OCI-M2 (cell line): ENCODE measurements around the gene DMGDH.

Experiments
- DNase-seq: peaks from one replicate; lab custom pipeline; 2025; ENCODE audit not compliant: unreplicated experiment; lab: John Stamatoyannopoulos, UW

Gene DMGDH

DNA sequence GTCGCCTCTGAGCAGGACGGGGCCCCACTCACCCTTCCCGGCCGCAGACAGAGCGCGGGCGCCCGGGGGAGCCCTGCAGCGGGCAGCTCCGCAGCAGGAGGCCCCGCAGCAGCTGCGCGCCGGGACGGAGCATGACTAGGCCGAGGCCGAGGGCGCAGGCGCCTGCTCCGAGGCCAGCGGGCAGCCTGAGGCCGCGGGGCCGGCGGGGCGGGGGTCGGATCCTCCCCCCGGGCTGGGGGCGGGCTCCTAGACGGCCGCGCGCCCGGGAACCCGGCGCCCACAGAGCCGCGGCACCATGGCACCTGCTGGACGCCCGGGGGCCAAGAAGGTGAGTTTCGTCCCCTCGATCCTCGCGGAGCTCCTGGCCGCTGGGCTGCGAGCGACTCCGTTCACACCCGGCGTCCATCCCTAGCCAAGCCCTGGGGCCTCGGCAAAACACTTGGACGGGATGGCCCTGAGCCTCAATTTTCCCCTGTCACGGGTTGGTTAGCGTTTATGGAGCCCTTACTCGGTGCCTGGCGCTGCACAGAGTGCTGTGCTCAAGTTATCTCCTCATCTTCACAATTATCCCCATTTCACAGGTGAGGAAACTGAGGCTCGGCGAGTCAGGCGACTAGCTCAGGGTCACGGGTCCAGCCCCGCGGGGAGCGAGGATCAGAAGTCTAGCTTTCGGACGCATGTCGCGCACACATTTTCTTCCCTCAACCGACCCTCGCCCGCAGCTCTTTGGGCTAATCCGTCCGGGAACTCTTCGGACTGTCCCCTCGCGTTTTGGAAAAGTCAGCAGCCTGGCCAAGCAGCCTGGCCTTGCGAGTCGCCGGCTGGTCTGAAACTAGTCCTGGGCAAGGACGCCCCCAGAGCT lies at the start of gene DMGDH, which contains the start of gene BHMT2:
Gene DMGDH, minus strand, starts transcription at position 187 of the 862 bp plus-strand sequence. Its CDS starts 54 bp downstream, at position 133.
Gene BHMT2, plus strand, starts transcription at position 280 of the 862 bp plus-strand sequence. Its CDS starts 16 bp downstream, at position 296.
- DNase-seq, result no peak

DNA sequence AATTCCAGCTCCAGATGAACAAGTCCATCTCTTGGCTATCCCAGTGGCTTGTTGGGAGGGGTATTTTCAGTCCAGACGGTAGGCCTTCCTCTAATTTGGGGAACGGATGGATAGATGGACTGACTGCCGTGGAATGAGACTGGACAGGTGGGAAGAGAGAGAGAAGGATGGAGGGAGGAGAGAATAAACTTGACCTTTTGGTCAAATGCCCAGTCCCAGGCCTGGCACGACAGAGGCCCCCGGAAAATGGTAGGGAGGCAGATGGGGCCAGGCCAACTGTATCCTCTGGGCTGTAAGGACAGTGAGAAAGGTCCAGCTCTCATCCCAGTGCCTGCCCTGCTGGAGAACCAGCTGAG lies 43.2 kb upstream of the DMGDH start:
- DNase-seq, result no peak

DNA sequence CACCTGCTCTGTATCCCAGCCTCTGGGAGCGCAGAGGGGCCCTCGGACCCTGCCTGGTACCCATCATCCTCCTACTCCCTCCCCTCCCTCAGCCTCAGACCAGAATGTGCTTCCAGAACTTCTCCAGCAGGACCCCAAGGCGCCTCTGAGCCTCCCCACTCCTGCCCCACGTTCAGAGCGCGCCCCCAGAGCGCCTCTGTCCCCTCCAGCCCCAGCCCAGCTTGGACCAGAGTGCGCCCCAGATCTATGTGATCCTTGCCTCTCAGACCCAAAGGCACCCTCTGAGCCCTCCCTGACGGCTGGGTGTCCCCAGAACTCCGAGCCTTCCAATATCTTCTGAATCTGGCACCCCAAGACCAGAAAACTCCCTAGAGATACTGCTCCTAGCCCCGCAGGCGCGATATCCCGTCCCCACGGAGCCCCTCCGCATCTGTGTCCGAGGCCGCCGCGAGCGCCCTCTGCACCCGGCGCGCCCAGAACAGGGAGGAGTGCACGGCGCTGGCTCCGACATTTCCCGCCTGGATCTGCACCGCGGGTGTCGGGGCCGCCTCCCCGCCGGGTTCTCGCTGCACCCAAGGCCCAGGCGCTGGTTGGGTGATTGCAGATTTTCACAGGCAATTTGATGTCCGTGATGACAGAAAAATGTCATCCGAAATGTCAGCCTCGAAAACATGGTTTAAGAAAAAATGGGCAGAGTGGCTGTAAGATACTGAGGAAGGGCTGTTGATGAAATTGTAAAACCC lies 42.7 kb upstream of the DMGDH start:
- DNase-seq, result no peak

DNA sequence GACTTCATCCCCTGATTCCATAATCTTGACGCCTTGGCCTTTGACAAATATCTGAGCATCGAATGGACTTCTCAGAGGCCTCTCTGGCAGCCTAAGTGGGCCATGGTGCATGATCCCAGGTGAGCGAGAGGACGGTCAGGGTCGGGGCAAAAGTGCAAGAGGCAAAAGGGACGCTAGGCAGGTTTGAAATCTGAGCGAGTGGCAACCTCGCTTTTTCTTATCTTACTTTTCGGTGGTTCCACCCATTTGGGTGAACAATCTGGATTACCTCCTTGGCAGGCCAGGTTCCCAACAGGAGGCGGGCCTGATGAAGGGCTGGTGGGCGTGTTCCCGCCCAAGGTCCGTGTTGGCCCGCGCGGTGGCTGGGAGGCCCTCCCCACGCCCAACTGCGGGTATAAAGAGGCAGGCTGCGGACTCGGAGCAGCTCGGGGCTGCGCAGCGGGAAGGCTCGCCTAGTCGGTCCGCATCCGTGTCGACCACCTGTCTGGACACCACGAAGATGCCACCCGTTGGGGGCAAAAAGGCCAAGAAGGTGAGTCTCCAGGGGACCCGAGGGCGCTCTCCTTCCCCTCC lies 42.0 kb upstream of the DMGDH start, which contains the start of gene BHMT:
Gene BHMT, plus strand, starts transcription at position 423 of the 573 bp plus-strand sequence. Its CDS starts 77 bp downstream, at position 500.
- no peak for DNase-seq

DNA sequence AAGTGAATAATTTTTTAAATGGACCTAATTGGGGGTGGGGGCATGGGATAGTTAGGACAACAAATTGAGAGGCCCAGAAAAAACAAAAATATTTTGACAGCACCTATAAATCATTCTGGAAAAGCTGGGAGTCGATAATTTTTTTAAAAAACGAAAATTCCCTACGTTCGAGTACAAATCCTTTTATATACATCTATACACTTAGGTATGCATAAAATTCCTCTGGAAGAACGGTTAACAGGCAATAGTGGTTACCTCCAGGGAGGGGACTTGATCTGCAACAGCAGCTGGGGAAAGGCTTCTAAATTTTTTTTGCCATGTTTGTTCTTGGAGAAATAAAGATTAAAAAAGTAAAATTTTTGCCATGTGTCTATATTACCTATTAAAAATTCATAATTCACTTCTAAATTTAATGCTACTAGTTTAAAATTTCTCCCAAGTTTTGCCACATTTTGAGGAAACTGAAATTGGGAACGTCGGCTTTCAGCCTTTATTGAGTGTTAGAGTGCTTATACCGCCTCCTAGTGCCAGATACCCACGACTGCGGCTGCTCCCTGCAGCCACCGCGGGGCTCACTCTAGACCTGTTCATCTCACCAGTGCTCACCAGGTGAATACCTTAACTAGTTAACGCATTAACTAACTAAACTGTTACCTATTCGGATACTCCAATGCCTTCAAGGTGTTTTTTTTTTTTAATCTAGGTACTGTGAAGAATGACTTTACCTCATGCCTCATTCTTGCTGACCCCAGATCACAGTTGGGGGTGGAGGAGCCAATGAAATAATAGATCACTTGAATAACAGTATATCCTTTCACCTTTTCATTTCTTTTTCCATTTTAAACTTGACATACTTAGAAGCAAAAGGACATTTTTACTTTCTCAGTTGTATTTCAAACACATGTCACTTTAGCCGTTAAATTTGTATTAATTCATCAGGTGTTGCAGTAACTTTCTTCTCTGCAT lies 40.3 kb upstream of the DMGDH start:
- no peak for DNase-seq

DNA sequence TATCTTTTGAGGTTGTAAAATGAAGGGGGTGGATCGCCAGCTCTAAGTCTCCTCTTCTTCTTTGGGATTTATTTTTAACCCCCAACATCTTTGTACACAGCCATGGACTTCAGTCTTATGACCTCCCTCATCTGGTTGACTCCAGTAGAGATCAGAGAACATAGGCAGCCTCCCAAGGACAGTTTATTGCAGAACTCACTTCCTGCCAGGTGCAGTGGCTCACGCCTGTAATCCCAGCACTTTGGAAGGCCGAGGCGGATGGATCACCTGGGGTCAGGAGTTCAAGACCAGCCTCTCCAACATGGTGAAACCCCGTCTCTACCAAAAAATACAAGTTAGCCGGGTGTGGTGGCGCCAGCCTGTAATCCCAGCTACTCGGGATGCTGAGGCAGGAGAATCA lies 39.3 kb upstream of the DMGDH start:
- DNase-seq, result no peak

DNA sequence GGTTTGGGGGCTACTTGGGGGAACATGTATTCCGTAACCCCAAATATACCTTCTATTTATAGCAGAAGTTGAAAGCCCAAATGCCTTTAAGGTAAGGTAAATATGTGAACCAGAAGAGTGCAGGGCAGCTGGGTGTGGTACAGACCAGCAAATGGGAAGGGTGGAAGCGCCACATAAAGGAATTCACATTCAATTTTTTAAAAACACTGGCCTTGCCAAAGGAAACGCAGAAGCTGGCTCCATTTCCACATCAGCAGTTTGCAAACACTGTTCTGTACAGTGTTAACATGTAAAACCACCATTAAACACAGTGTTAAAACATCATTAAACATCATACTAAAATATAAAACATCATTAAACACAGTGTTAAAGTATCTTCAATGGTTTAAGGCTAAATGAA lies 38.6 kb upstream of the DMGDH start:
- no peak for DNase-seq

DNA sequence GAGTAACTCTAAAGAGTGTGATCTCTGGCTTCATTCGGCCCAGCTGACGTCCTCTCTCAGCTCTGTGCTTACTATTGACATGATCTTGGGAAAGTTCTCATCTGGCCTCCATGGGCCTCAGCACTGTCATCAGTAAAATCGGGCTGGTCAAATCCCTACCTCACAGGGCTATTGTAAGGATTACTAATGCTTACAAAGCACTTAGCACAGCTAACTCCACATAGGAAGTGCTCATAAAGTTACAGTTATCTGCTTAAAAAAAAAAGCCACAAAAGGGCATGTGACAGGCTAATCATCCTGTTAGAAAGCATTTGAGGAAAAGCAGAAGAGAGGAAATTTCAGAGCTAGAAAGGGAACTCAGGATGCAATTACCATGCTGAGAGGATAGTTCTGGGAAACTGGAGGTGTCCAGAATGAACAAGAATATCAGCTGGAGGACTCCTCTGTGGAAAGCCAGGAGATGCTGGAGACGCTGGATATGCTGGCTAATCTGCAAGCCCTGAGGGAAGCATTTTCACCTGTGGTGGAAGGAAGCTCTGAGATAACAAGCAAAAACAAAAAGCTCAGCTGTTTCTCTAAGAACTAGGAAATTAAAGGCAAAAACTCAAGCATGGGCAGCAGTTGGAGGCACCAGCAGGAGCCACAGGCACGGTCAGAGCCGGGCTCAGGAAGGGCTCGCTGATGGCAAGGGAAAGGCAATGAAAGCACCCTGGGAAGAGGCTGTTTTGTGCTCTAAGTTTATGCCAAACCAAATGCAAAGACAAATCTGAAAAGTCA lies 37.7 kb upstream of the DMGDH start:
- no peak for DNase-seq

DNA sequence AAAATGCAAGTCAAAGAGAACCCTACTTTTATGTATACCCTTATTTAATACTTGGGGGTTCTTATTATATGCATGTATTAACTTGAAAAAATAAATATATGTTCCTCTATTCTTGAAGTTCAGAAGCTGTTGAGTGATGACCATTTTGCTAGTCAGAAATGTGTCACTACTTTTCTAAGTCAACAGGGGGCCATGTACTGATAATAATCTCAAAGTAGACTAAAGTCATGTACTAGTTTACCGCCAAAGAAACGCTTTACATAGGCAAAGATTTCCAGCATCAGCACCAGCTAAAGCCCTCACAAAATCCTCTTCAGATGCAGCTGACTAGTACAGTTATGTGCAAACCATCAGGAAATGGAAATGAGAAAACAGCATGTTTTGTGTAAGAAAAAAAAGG lies 36.4 kb upstream of the DMGDH start:
- DNase-seq, result no peak

DNA sequence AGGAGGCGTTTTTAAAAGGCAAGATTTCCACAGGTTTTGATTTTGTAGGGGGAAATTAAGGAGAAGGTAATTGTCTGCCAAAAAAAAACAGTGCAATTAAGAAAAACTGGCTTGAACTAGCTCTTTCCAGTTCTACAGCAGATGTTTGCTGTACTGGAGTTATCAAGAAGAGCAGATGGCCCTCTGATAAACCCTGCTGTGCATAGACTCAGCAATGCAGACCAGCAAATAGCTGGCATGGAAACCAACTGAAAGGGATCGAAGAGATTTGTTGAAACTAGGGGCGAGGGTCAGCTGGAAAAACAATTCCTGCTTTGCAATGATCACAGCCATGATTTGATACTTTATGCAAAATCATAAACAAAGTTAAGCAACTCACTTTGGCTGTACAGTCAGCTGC lies 24.3 kb upstream of the DMGDH start:
- no peak for DNase-seq

DNA sequence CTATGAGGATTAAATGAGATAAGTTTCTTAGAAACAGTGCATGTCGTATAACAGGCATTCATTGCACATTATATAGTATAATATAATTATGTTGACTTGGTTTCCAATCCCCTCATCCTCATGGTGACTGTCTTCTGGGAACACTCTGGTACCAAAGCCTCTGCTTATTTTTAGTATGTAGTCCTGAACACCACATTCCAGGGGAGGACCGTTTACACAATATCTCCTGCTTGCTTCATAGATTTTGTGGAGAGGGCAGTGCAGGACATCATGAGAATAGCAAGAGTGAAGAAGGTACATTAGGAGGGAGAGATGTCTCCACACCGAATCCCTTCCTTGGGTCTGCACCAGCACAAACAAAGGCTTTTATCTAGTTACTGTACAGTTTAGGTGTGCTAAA lies 21.6 kb upstream of the DMGDH start:
- no peak for DNase-seq

DNA sequence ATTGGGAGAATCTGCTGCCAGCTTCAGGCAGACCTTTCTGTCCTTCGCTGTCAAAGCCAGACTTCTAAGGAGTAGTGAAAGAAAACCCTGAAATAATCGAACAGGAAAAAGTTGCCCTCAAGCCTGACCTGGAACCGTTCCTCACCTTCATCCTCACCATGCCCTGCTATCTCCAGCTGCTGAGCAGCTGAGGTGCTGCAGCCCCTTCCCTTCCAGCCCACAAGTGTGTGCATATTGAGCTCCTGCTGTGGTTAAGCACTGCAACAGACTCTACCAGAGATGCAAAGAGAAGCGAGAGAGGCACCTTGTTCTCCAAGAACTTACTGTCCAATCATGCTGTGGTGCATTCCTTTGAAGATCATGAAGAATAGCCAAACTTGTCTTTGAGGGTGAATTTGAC lies 19.0 kb upstream of the DMGDH start:
- DNase-seq, result no peak

DNA sequence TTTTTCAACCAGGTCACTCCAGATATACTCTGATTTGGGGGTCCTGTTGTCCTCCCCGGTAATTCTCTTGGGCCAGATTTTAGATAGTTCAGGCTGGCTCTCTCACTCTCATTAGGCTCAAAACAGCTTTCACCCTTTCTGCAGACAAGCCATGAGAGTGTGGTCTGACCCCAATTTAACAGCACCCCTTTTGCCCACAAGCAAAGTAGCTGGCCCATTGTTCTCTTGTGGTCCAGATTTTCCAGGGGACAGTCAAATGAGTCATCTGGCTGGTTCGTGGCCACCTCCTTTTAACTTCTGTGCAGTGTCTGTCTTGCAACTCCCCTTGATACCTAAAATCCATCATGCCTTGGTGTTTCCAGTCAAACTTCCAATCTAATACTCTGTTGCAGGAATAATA lies 16.6 kb upstream of the DMGDH start:
- no peak for DNase-seq

DNA sequence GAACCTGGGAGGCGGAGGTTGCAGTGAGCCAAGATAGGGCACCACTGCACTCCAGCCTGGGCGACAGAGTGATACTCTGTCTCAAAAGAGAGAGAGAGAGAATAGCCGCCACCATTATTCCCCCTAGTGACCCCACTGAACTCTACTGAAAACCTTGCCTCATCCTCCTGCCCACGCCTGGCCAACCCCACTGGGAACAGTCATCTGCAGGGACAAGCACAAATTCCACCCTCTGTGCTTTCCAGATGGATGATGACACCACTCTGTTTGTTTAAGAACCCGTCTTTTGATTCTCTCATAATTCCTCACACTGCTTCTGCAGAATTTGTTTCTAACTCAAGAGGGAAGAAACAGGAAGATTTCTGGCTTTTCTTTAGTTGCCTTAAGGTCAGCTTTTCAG lies 12.3 kb upstream of the DMGDH start:
- no peak for DNase-seq

DNA sequence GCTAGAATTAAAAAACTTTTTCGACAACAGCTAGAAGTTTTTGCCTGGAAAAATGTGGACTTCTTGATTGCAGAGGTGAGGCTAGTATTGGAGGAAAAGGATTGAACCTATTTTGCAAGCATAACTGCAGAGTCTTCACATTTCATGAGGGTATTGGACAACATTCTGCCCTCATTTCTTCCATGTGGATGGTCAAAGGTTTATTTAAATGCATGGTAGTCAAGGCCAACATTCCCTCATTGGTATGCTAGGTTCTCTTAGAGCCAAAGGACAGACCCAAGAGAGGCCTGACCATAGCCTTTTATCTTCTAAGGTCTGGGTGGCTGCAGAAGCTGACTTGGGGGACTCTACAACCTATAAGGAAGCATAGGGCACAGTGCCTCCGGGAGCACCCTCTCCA lies 11.3 kb upstream of the DMGDH start:
- no peak for DNase-seq

DNA sequence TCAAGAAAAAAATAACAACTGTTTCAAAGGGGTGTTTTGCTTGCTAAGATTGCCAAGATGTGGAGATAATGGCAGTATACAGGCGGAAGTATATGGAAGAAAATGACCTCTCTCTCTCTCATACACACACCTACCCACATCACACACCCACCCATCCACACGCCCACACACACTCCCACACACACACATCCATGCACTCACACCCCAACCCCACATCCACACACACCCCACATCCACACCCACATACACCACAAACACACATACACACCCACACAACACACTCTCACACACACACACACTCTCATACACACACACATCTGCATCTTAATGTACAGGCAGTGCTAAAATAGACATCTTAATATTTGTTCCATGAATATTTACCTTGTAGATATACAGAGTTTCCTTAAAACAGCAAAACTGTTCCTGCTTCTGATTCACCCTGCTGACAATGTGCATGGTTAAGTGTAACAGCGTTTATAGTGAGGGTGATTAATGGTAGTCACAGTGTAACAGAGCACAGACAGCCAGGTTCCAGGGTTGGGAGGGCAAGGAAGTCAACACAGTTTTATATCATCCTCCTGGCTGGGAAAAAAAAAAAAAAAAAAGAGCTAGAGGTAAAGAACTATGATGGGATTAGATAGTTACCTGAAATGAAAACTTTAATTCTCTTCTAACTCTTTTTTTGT lies 8.3 kb upstream of the DMGDH start:
- DNase-seq, result no peak

DNA sequence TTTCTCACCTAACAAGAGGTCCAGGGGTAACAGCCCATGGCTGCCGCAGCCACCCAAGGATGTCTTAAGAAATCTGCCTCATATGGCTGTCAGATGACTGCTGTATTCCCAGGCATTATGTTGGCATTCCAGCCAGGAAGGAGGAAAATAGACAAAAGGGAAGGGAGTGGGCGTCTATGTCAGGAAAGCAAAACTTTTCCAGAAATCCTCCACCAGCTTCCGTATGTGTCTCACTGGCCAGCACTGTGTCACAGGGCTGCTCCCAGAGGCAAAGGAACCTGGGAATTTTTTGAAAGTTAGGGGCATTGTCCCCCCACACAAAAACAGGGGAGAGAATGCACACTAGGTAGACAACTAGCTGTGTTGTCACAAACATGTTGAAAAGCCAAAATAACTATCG lies 7.3 kb upstream of the DMGDH start:
- DNase-seq, result no peak

DNA sequence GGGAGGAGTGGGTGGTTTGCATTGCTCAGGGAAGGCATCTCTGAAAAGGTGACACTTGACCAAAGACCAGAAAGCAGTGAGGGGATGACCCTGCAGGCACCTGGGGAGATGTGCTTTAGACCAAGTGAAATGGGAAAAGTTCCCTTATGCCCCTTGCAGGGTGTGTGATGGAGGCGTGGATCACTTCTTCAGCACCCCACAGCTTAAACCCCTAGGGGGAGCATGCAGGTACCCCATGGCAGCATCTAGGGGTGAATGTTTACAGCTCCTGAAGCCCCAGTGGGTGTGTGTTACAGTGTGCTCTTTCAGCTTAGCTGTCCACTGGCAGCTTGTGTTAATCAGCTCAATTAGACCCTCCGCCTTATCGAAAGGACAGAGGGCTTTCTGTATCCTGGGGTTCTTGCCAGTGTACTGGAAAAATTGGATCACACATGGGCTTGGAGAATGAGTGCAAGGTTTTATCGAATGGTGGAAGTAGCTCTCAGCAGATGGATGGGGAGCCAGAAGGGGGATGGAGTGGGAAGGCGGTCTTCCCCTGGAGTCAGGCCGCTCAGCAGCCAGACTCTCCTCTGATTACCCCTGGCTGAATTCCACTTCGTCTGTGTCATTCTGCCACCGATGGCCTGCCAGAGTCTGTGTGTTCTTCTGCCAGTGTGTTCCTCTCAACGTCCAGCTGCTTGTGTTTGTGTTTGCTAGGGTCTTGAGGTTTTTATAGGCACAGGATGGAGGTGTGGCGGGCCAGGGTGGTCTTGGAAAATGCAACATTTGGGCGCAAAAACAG lies 6.4 kb upstream of the DMGDH start:
- DNase-seq, result no peak

DNA sequence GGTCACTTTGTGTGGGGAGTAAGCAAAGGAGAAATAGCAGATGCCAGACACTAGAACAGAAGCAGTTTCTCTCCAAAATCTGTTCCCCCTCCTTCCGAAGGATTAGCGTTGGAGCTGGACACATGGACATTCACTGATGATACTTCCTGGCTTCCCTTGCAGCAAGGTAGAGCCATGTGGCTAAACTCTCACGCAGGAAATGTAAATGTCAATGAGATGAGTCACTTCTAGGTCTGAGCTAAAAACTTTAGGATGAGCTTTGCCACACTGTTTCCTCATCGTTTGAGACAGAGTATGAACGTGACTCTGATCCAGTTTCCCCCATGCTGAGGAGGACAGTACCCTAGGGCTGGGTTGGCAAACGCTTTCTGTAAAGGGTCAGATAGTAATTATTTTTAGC lies 5.2 kb upstream of the DMGDH start:
- DNase-seq, result no peak
